Thoracic aorta (tissue), 2 donors: ENCODE data around the gene RTL10. TPM values are rescaled to one million over a fixed set of nuclear protein-coding genes. Genes with fewer than 3 reads are reported as not detected.
A peak's percentile ranks its signal among the peaks of the same experiment; 100 is the strongest.

Experiments used
- ATAC-seq: fragments of 150-250 bp; one replicate; pipeline ENCODE4 v1.8.0; 2017; ENCODE audit warnings: low read depth; ENCODE audit not compliant: insufficient number of reproducible peaks, low FRiP score
- DNase-seq: peaks from one replicate; pipeline ENCODE4 v3.0.0-alpha.2; 2020; ENCODE audit warnings: low spot score
- H3K27ac ChIP-seq, 2 donors: fragments of 200-600 bp; sonication (generic); 1 replicate in 1 of 2; 2 replicates in 1 of 2; pipeline ENCODE4 v1.5.1; 2016; ENCODE audit warnings: mild to moderate bottlenecking in 2 of 2, moderate library complexity in 2 of 2
- H3K27me3 ChIP-seq: fragments of 200-600 bp; sonication (generic); replicated peaks from 2 replicates; pipeline ENCODE4 v1.6.0; 2016; ENCODE audit warnings: mild to moderate bottlenecking; ENCODE audit not compliant: insufficient read depth
- H3K36me3 ChIP-seq: fragments of 200-600 bp; sonication (generic); one replicate; pipeline ENCODE4 v1.5.1; 2016
- H3K4me1 ChIP-seq, 2 donors: fragments of 200-600 bp; sonication (generic); 1 replicate in 1 of 2; 2 replicates in 1 of 2; pipeline versions ENCODE4 v1.5.1 to v1.6.0; 2016; ENCODE audit warnings: low read depth in 2 of 2, mild to moderate bottlenecking in 1 of 2; ENCODE audit not compliant: control insufficient read depth in 1 of 2
- H3K4me3 ChIP-seq: fragments of 200-600 bp; sonication (generic); 2 replicates; pipeline ENCODE4 v1.5.1; 2016; ENCODE audit warnings: mild to moderate bottlenecking
- H3K9me3 ChIP-seq: fragments of 200-600 bp; sonication (generic); 2 replicates; pipeline ENCODE4 v1.5.1; 2016
- total RNA-seq, 2 donors: library from RNA; depleted of rRNA; stranded (reverse); fragments of >200 nt; gene quantifications; one replicate each; pipeline versions ENCODE4 v1.1.0 to v1.2.3, GENCODE V29; 2016
- TF ChIP-seq, protein P1 (sequence below): fragments of 200-600 bp; sonication (generic); IDR thresholded peaks from one replicate; pipeline ENCODE4 v1.5.1; 2019; ENCODE audit warnings: antibody characterized with exemption

Gene RTL10
- total RNA-seq, 2 donors from 2014 or later, result 11.8 to 17.2 TPM

DNA sequence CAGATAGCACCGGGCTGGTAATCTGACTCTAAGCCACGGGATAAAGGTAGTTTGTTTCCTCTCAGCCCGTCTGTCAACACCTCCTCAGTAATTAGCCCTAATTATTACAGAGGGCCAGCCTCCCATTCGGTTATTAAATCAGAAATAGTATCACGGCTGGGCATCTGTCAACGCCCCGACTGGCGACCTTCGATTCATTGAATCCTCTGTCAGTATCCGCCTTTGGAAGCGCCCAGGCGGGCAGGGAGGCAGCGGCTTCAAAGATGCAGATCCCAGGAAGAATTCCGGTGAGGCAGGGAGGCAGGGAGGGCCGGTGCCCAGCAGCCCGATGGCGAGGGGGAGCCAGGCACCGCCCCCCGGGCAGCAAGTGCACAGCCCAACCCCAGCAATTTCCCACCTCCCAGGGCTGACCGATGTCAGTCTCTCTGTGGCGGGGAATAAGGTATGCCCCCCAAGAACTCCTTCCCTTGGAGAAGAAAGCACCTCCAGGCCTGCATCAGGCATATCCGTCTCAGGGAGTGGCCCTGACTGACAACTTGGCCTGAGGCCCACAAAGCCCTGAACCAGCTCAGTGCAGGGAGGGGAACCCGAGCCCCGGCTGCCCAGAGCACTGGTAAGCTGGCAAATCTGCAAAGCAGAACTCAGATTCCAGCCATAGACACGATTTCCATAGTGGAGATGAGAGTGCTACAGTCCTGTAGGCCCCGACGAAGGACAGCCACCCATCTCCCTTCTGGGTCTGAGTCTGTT lies 11.4 kb downstream of the RTL10 start:
- TF ChIP-seq, protein P1, sequence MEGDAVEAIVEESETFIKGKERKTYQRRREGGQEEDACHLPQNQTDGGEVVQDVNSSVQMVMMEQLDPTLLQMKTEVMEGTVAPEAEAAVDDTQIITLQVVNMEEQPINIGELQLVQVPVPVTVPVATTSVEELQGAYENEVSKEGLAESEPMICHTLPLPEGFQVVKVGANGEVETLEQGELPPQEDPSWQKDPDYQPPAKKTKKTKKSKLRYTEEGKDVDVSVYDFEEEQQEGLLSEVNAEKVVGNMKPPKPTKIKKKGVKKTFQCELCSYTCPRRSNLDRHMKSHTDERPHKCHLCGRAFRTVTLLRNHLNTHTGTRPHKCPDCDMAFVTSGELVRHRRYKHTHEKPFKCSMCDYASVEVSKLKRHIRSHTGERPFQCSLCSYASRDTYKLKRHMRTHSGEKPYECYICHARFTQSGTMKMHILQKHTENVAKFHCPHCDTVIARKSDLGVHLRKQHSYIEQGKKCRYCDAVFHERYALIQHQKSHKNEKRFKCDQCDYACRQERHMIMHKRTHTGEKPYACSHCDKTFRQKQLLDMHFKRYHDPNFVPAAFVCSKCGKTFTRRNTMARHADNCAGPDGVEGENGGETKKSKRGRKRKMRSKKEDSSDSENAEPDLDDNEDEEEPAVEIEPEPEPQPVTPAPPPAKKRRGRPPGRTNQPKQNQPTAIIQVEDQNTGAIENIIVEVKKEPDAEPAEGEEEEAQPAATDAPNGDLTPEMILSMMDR, result no peak
- Histone ChIP-seq H3K36me3 (no peaks in the 10 kb centered on the region), H3K4me3 (no peak overlapping the region), H3K27ac (peak overlapping the region; percentile 79 to 82), H3K27me3 (no peaks in the 10 kb centered on the region), H3K4me1 (peaks cover 17 to 23% of the 10 kb centered on the region in 2 donors), H3K9me3 (no peaks in the 10 kb centered on the region)
- no peak for DNase-seq
- ATAC-seq, result no peak

DNA sequence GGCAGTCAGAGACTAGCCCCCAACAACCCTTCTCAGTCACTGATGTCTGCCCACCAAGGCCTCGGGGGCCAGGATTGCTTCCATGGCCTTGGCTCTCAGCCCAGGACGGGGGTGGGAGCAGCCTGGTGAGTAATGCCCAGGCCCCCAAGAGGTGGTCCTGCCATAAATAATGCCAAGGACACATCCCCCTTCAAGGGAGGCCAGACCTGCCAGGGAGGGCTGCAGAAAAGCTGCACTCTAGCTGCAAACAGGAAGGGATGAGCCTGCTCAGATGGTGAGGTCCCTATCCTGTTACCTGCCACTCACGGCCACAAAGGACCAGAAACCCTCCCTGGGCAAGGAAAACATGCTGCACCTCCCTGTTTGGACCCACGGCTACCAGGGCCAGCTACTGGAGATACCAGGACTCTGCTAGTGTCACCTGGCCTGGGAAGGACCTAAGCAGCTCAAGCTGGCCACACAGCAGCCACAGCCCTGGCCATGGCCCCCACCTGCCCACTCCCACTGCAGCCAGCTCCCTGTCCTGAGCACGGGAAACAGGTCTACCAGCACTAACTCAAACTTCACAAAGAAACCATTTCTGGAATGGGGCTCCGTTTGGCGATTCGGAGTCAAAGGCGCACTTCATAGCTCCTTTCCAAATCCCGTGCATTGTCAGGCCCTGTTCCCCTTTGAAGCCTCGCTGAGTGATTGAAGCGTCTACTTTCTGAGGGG lies 12.1 kb downstream of the RTL10 start:
- Histone ChIP-seq H3K36me3 (no peaks in the 10 kb centered on the region), H3K4me3 (no peak overlapping the region), H3K27me3 (no peaks in the 10 kb centered on the region), H3K9me3 (no peaks in the 10 kb centered on the region), H3K27ac (no peak overlapping the region), H3K4me1 (peaks cover 17 to 23% of the 10 kb centered on the region in 2 donors)
- TF ChIP-seq, protein P1, result no peak
- DNase-seq (no peak), ATAC-seq (no peak)

DNA sequence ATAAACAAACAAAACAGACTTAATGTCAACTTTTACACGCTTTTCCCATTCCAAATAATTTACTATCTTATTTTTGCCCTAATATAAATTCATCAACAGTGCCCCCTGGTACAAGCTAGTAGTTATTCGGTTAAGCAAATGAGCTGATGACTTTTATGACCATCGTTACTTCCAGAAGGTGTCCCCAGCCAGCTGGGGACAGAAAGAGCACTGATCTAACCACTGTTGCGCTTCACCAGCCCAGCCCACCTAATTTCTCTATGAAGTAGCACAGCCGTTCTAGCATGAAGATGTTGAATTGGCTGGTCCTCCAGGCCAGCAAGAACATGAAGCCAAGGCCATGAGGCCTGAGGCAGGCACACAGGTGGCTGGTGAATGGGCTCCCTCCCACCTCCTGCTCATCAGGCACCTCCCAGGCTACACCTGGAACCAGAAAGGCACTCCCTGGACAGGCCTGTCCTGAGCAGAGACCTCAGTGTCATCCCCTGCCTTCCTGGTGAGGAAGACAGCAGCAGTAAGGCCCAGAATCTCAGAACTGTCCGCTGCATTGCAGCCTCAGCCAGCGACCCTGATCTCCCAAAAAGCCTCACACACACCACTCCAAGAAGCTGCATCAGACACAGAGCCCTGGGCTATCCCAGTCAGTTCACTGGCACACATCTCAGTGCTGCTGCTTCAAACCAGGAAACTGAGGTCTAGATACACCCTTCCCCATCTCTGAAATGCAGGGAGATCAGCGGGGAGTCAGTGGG lies 12.9 kb downstream of the RTL10 start:
- Histone ChIP-seq H3K4me3 (no peak overlapping the region), H3K36me3 (no peaks in the 10 kb centered on the region), H3K27ac (no peak overlapping the region), H3K4me1 (peaks cover 17 to 23% of the 10 kb centered on the region in 2 donors), H3K27me3 (no peaks in the 10 kb centered on the region), H3K9me3 (no peaks in the 10 kb centered on the region)
- no peak for ATAC-seq
- no peak for DNase-seq
- TF ChIP-seq, protein P1, result no peak

- TF ChIP-seq, protein P1, result no peak
- no peaks in the 10 kb centered on the region for H3K36me3 ChIP-seq
- ATAC-seq (no peak), DNase-seq (no peak)
- no peaks in the 10 kb centered on the region for H3K27me3 ChIP-seq
- H3K27ac ChIP-seq, result no peak overlapping the region
- no peaks in the 10 kb centered on the region for H3K9me3 ChIP-seq
- no peak overlapping the region for H3K4me3 ChIP-seq
- peaks cover 17 to 23% of the 10 kb centered on the region in 2 donors for H3K4me1 ChIP-seq
These were observed 13.6 kb downstream of the RTL10 start for GRCh38 chr22:19840955-19841640.
